HEK293 (cell line): ENCODE results near the gene HOXB1.
A peak's percentile ranks its signal among the peaks of the same experiment; 100 is the strongest.

ENCODE experiments used
- ATF2 ChIP-seq: fragments of 450-650 bp; formaldehyde crosslinking; IDR thresholded peaks from 2 replicates; pipeline ENCODE4 v1.5.1; 2016; ENCODE audit warnings: missing biosample characterization, missing genetic modification characterization, low read depth
- HIC1 ChIP-seq: fragments of 450-650 bp; formaldehyde crosslinking; IDR thresholded peaks from 2 replicates; pipeline ENCODE4 v1.5.1; 2016; ENCODE audit warnings: missing biosample characterization, missing genetic modification characterization
- KLF1 ChIP-seq: fragments of 450-650 bp; formaldehyde crosslinking; IDR thresholded peaks from 2 replicates; pipeline ENCODE4 v1.5.1; 2016; ENCODE audit warnings: missing biosample characterization, missing genetic modification characterization
- KLF10 ChIP-seq: fragments of 450-650 bp; IDR thresholded peaks from 2 replicates; pipeline ENCODE4 v1.5.1; 2018; ENCODE audit warnings: missing biosample characterization, mild to moderate bottlenecking, missing genetic modification characterization
- SP3 ChIP-seq: fragments of 450-650 bp; formaldehyde crosslinking; IDR thresholded peaks from 2 replicates; pipeline ENCODE4 v1.5.1; 2016; ENCODE audit warnings: missing biosample characterization, missing genetic modification characterization
- SP7 ChIP-seq: fragments of 450-650 bp; formaldehyde crosslinking; IDR thresholded peaks from 2 replicates; pipeline ENCODE4 v1.5.1; 2016; ENCODE audit warnings: missing biosample characterization, missing genetic modification characterization
- ZBTB11 ChIP-seq: fragments of 450-650 bp; formaldehyde crosslinking; conservative IDR thresholded peaks from 2 replicates; pipeline ENCODE4 v1.5.1; 2016; ENCODE audit warnings: low read depth, missing biosample characterization, missing genetic modification characterization
- ZBTB17 ChIP-seq: fragments of 450-650 bp; formaldehyde crosslinking; IDR thresholded peaks from 2 replicates; pipeline ENCODE4 v1.5.1; 2016; ENCODE audit warnings: missing biosample characterization, missing genetic modification characterization
- ZBTB26 ChIP-seq: fragments of 450-650 bp; formaldehyde crosslinking; optimal IDR thresholded peaks from 2 replicates; pipeline ENCODE3; 2016; ENCODE audit warnings: missing biosample characterization, mild to moderate bottlenecking, missing genetic modification characterization
- ZBTB6 ChIP-seq: fragments of 450-650 bp; formaldehyde crosslinking; IDR thresholded peaks from 2 replicates; pipeline ENCODE4 v1.5.1; 2017; ENCODE audit warnings: missing biosample characterization, missing genetic modification characterization
- ZBTB7A ChIP-seq: fragments of 450-650 bp; formaldehyde crosslinking; IDR thresholded peaks from 2 replicates; pipeline ENCODE4 v1.5.1; 2016; ENCODE audit warnings: low read depth, missing biosample characterization, missing genetic modification characterization
- ZFP41 ChIP-seq: fragments of 450-650 bp; formaldehyde crosslinking; IDR thresholded peaks from 2 replicates; pipeline ENCODE4 v1.5.1; 2016; ENCODE audit warnings: missing biosample characterization, missing genetic modification characterization, borderline replicate concordance
- ZIC2 ChIP-seq: fragments of 450-650 bp; formaldehyde crosslinking; IDR thresholded peaks from 2 replicates; pipeline ENCODE4 v1.5.1; 2016; ENCODE audit warnings: missing biosample characterization, missing genetic modification characterization
- ZNF112 ChIP-seq: fragments of 450-650 bp; formaldehyde crosslinking; IDR thresholded peaks from 2 replicates; pipeline ENCODE4 v1.5.0; 2017; ENCODE audit warnings: missing biosample characterization, missing genetic modification characterization
- ZNF174 ChIP-seq: fragments of 450-650 bp; formaldehyde crosslinking; IDR thresholded peaks from 2 replicates; pipeline ENCODE4 v1.5.0; 2017; ENCODE audit warnings: missing biosample characterization, mild to moderate bottlenecking, missing genetic modification characterization
- ZNF18 ChIP-seq: fragments of 450-650 bp; formaldehyde crosslinking; IDR thresholded peaks from 2 replicates; pipeline ENCODE4 v1.5.1; 2016; ENCODE audit warnings: missing biosample characterization, missing genetic modification characterization
- ZNF202 ChIP-seq: fragments of 450-650 bp; formaldehyde crosslinking; IDR thresholded peaks from 2 replicates; pipeline ENCODE4 v1.5.1; 2016; ENCODE audit warnings: missing biosample characterization, missing genetic modification characterization, borderline replicate concordance
- ZNF274 ChIP-seq, 2 experiments: fragments of 200-500 bp in 1 of 2; fragments of 450-650 bp in 1 of 2; sonication (Bioruptor generic) in 1 of 2; formaldehyde crosslinking in 1 of 2; IDR thresholded peaks; 2 replicates each; pipeline versions ENCODE4 v1.5.1 to v1.6.1; 2014 to 2016; ENCODE audit warnings: borderline replicate concordance in 1 of 2, inconsistent platforms in 1 of 2, low read length in 1 of 2, missing biosample characterization in 1 of 2, missing genetic modification characterization in 1 of 2
- ZNF416 ChIP-seq: fragments of 450-650 bp; formaldehyde crosslinking; IDR thresholded peaks from 2 replicates; pipeline ENCODE4 v1.5.1; 2016; ENCODE audit warnings: missing biosample characterization, missing genetic modification characterization
- ZNF473 ChIP-seq: fragments of 450-650 bp; formaldehyde crosslinking; IDR thresholded peaks from 2 replicates; pipeline ENCODE4 v1.5.1; 2017; ENCODE audit warnings: missing biosample characterization, missing genetic modification characterization
- ZNF555 ChIP-seq: fragments of 450-650 bp; formaldehyde crosslinking; conservative IDR thresholded peaks from 2 replicates; pipeline ENCODE4 v1.5.1; 2017; ENCODE audit warnings: missing biosample characterization, mild to moderate bottlenecking, missing genetic modification characterization, inconsistent platforms
- ZNF600 ChIP-seq: fragments of 450-650 bp; formaldehyde crosslinking; IDR thresholded peaks from 2 replicates; pipeline ENCODE4 v1.5.1; 2016; ENCODE audit warnings: missing biosample characterization, missing genetic modification characterization
- ZNF654 ChIP-seq: fragments of 450-650 bp; formaldehyde crosslinking; IDR thresholded peaks from 2 replicates; pipeline ENCODE4 v1.5.1; 2016; ENCODE audit warnings: low read depth, missing biosample characterization, missing genetic modification characterization
- ZNF707 ChIP-seq: fragments of 450-650 bp; formaldehyde crosslinking; IDR thresholded peaks from 2 replicates; pipeline ENCODE4 v1.5.1; 2016; ENCODE audit warnings: missing biosample characterization, missing genetic modification characterization
- ZNF76 ChIP-seq: fragments of 450-650 bp; formaldehyde crosslinking; IDR thresholded peaks from 2 replicates; pipeline ENCODE4; 2016; ENCODE audit warnings: low read depth, missing biosample characterization, missing genetic modification characterization, borderline replicate concordance
- ZNF768 ChIP-seq: fragments of 450-650 bp; formaldehyde crosslinking; IDR thresholded peaks from 2 replicates; pipeline ENCODE4 v1.5.1; 2018; ENCODE audit warnings: missing biosample characterization, mild to moderate bottlenecking, missing genetic modification characterization
- ZNF791 ChIP-seq: fragments of 450-650 bp; formaldehyde crosslinking; IDR thresholded peaks from 2 replicates; pipeline ENCODE4 v1.5.1; 2016; ENCODE audit warnings: missing biosample characterization, missing genetic modification characterization
- ZNF830 ChIP-seq: fragments of 450-650 bp; IDR thresholded peaks from 2 replicates; pipeline ENCODE4 v1.5.0; 2018; ENCODE audit warnings: missing biosample characterization, missing genetic modification characterization, low read depth, mild to moderate bottlenecking, moderate library complexity

Gene HOXB1

GRCh38 chr17:48568499-48569239, 37.9 kb upstream of the HOXB1 start (continued):
- TF ChIP-seq KLF10 (peak; percentile 32; the same call in 1 of the 2 replicates), ATF2 (tag by site-specific recombination) (no peak), ZFP41 (tag by site-specific recombination) (no peak), ZNF768 (no peak), ZNF830 (tag by site-specific recombination) (no peak), ZNF707 (tag by site-specific recombination) (no peak), ZNF600 (peak; percentile 58), ZNF416 (tag by site-specific recombination) (no peak), ZNF555 (tag by site-specific recombination) (no peak), ZNF791 (tag by site-specific recombination) (no peak), SP7 (tag by site-specific recombination) (peak; percentile 67; the same call in 1 of the 2 replicates), ZNF76 (0 out of 2 replicates have a peak, but pooled peaks have one; percentile 11), KLF1 (tag by site-specific recombination) (no peak), ZNF174 (tag by site-specific recombination) (no peak), ZNF112 (tag by site-specific recombination) (no peak), ZBTB11 (tag by site-specific recombination) (0 out of 2 replicates have a peak, but pooled peaks have one; percentile 1), ZNF202 (no peak), ZNF18 (tag by site-specific recombination) (0 out of 2 replicates have a peak, but pooled peaks have one; percentile 38), ZNF274 (IDR thresholded peaks at IDR 0.05; ENCODE audit: low read length) (no peak), ZNF274 (tag by site-specific recombination; IDR thresholded peaks at IDR 0.05; ENCODE audit: borderline replicate concordance) (no peak), ZBTB26 (tag by site-specific recombination) (peak; percentile 65), SP3 (tag by site-specific recombination) (no peak), HIC1 (tag by site-specific recombination) (no peak), ZIC2 (tag by site-specific recombination) (0 out of 2 replicates have a peak, but pooled peaks have one; percentile 21), ZBTB6 (tag by site-specific recombination) (no peak), ZBTB17 (tag by site-specific recombination) (peak; percentile 60; the same call in 1 of the 2 replicates), ZBTB7A (no peak), ZNF473 (tag by site-specific recombination) (no peak), ZNF654 (tag by site-specific recombination) (no peak)
